ENCODE measurements around the gene EML3.

The EML3 gene

DNA sequence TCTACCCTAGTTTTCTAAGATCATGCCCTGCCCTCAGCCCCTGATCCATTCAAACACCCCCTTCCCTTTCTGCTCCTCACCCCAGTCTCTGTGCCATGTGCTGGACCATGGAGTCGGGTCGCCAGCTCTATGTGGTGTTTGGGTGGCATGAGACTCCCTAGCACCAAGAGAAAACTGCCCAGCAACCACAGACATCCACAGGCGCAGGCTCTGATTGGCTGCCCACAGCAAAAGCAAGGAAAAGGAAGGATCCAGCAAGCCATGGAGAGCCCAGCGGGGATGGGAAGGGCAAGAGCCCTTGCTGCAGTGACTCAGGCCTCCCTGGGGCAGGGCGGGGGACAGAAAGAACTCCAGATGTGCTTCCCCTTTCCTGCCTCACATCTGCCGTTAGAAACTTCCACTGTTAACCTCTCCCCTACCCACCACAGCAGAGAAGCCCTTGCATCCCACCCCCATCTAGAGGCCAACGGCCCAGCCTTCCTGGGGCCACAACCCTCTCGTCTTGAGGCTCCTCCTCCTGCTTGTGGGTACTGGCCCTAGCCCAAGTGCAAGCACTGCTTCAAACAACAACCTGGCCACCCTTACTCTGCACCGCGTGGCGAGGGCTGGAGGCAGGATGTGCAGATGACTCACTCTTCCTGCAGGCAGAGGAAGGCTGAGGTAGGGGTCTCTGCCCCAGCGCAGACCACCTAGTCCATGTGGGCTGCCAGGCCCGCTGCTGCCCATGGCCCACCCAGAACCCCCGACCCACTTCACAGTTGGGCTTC is 56.3 kb downstream of the EML3 start (continued):
- TF ChIP-seq CSRNP3 (CRISPR knock-in tag; IDR thresholded peaks at IDR 0.05) (no peak), ZFP3 (CRISPR knock-in tag; IDR thresholded peaks at IDR 0.05) (no peak), ZC3H10 (CRISPR knock-in tag; IDR thresholded peaks at IDR 0.05) (no peak), GLIS3 (CRISPR knock-in tag; IDR thresholded peaks at IDR 0.05) (no peak), ESRRG (CRISPR knock-in tag; IDR thresholded peaks at IDR 0.05) (no peak), ZNF70 (CRISPR knock-in tag; IDR thresholded peaks at IDR 0.05) (no peak), SNAI2 (CRISPR knock-in tag; IDR thresholded peaks at IDR 0.05) (no peak)
- TF ChIP-seq, protein P1, sequence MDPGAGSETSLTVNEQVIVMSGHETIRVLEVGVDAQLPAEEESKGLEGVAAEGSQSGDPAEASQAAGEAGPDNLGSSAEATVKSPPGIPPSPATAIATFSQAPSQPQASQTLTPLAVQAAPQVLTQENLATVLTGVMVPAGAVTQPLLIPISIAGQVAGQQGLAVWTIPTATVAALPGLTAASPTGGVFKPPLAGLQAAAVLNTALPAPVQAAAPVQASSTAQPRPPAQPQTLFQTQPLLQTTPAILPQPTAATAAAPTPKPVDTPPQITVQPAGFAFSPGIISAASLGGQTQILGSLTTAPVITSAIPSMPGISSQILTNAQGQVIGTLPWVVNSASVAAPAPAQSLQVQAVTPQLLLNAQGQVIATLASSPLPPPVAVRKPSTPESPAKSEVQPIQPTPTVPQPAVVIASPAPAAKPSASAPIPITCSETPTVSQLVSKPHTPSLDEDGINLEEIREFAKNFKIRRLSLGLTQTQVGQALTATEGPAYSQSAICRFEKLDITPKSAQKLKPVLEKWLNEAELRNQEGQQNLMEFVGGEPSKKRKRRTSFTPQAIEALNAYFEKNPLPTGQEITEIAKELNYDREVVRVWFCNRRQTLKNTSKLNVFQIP (CRISPR knock-in tag; IDR thresholded peaks at IDR 0.05; ENCODE audit: borderline replicate concordance, low read depth) = no peak

GRCh38 chr11:62555464-62556107 is 57.0 kb downstream of the EML3 start:
- ATAC-seq = peak; percentile 0; the same call in 1 of the 3 replicates
- TF ChIP-seq, protein P1 (CRISPR knock-in tag; IDR thresholded peaks at IDR 0.05; ENCODE audit: borderline replicate concordance, low read depth) = no peak
- TF ChIP-seq ZNF8 (CRISPR knock-in tag; IDR thresholded peaks at IDR 0.05) = no peak
- no peak for TF ChIP-seq CSDC2 (CRISPR knock-in tag; IDR thresholded peaks at IDR 0.05)
- no peak for TF ChIP-seq ZFP3 (CRISPR knock-in tag; IDR thresholded peaks at IDR 0.05)
- no peak for TF ChIP-seq PATZ1 (CRISPR knock-in tag; IDR thresholded peaks at IDR 0.05; ENCODE audit: borderline replicate concordance)
- TF ChIP-seq GLIS3 (CRISPR knock-in tag; IDR thresholded peaks at IDR 0.05) = no peak
- TF ChIP-seq ZNF565 (CRISPR knock-in tag; conservative IDR thresholded peaks at IDR 0.05; ENCODE audit: low read depth) = no peak
- no peak for TF ChIP-seq TOX (CRISPR knock-in tag; IDR thresholded peaks at IDR 0.05; ENCODE audit: borderline replicate concordance)
- no peak for TF ChIP-seq SNAI2 (CRISPR knock-in tag; IDR thresholded peaks at IDR 0.05)
- no peak for TF ChIP-seq ARNTL (CRISPR knock-in tag; IDR thresholded peaks at IDR 0.05; ENCODE audit: borderline replicate concordance, low read depth)
- no peak for TF ChIP-seq PPARA (CRISPR knock-in tag; IDR thresholded peaks at IDR 0.05; ENCODE audit: borderline replicate concordance)
- no peak for TF ChIP-seq RARB (CRISPR knock-in tag; IDR thresholded peaks at IDR 0.05)
- TF ChIP-seq BACH2 (CRISPR knock-in tag; IDR thresholded peaks at IDR 0.05; ENCODE audit: borderline replicate concordance) = no peak
- no peak for TF ChIP-seq ISL1 (CRISPR knock-in tag; IDR thresholded peaks at IDR 0.05)

- no peak for ATAC-seq
- TF ChIP-seq BACH2 (CRISPR knock-in tag; IDR thresholded peaks at IDR 0.05; ENCODE audit: borderline replicate concordance) (no peak), ESRRG (CRISPR knock-in tag; IDR thresholded peaks at IDR 0.05) (no peak), TSHZ2 (CRISPR knock-in tag; IDR thresholded peaks at IDR 0.05) (no peak), OSR1 (CRISPR knock-in tag; IDR thresholded peaks at IDR 0.05) (no peak), CSDC2 (CRISPR knock-in tag; IDR thresholded peaks at IDR 0.05) (no peak), ZNF70 (CRISPR knock-in tag; IDR thresholded peaks at IDR 0.05) (no peak), PPARA (CRISPR knock-in tag; IDR thresholded peaks at IDR 0.05; ENCODE audit: borderline replicate concordance) (no peak), SNAI2 (CRISPR knock-in tag; IDR thresholded peaks at IDR 0.05) (no peak), ISL1 (CRISPR knock-in tag; IDR thresholded peaks at IDR 0.05) (no peak), ZFP30 (CRISPR knock-in tag; IDR thresholded peaks at IDR 0.05) (no peak), ARNTL (CRISPR knock-in tag; IDR thresholded peaks at IDR 0.05; ENCODE audit: borderline replicate concordance, low read depth) (no peak), ZNF565 (CRISPR knock-in tag; conservative IDR thresholded peaks at IDR 0.05; ENCODE audit: low read depth) (no peak)
- TF ChIP-seq, protein P1 (CRISPR knock-in tag; IDR thresholded peaks at IDR 0.05; ENCODE audit: borderline replicate concordance, low read depth) = no peak
These were observed 58.0 kb downstream of the EML3 start for GRCh38 chr11:62554387-62555167.

All from SK-N-SH treated with all-trans-retinoic acid at 6 μM for 48 hours (cell line).